A673 (cell line): ENCODE measurements around the gene FUT2. TPM values are rescaled to one million over a fixed set of nuclear protein-coding genes. Genes with fewer than 3 reads are reported as not detected.
A peak's percentile ranks its signal among the peaks of the same experiment; 100 is the strongest.

ENCODE experiments used
- BruUV-seq: library from RNA; stranded (reverse); fragments of 400-500 nt; replicated peaks from 2 replicates; lab custom pipeline; 2021; lab: Mats Ljungman, UMichigan
- CTCF ChIA-PET: fragments of 300-600 bp; sonication (Branson Sonifier 250); formaldehyde crosslinking; loops from one replicate; lab custom pipeline; 2022; ENCODE audit warnings: antibody characterized with exemption; lab: Charles Lee
- POLR2A ChIA-PET: fragments of 300-600 bp; sonication (Branson Sonifier 250); formaldehyde crosslinking; loops from one replicate; lab custom pipeline; 2022; ENCODE audit warnings: antibody characterized with exemption; ENCODE audit not compliant: low non-redundant PET; lab: Charles Lee
- DNase-seq: peaks from one replicate; pipeline ENCODE4 v3.0.0-alpha.2; 2015; ENCODE audit warnings: low spot score
- H3K27ac ChIP-seq: fragments of 200-600 bp; sonication (generic); 2 replicates; pipeline ENCODE4 v1.5.1; 2016; ENCODE audit warnings: mixed run types, low read depth, mild to moderate bottlenecking, mixed read lengths, antibody characterized with exemption, low read length; ENCODE audit not compliant: poor library complexity, severe bottlenecking
- H3K27me3 ChIP-seq: fragments of 200-600 bp; sonication (generic); replicated peaks from 2 replicates; pipeline ENCODE4 v1.6.1; 2017; ENCODE audit warnings: mixed run types, low read depth, mild to moderate bottlenecking, mixed read lengths, antibody characterized with exemption, low read length; ENCODE audit not compliant: insufficient read depth, poor library complexity
- H3K36me3 ChIP-seq: fragments of 200-600 bp; sonication (generic); 2 replicates; pipeline ENCODE4 v1.6.1; 2016; ENCODE audit warnings: mixed run types, mild to moderate bottlenecking, mixed read lengths, antibody characterized with exemption, low read length; ENCODE audit not compliant: insufficient read depth, poor library complexity, severe bottlenecking
- H3K4me1 ChIP-seq: fragments of 200-600 bp; sonication (generic); 2 replicates; pipeline ENCODE4 v1.6.1; 2017; ENCODE audit warnings: mixed run types, mild to moderate bottlenecking, mixed read lengths, antibody characterized with exemption, low read length; ENCODE audit not compliant: insufficient read depth, poor library complexity, severe bottlenecking
- H3K4me3 ChIP-seq: fragments of 200-600 bp; sonication (generic); 2 replicates; pipeline ENCODE4 v1.5.1; 2016; ENCODE audit warnings: low read depth, mixed run types, mild to moderate bottlenecking, mixed read lengths, low read length; ENCODE audit not compliant: poor library complexity, severe bottlenecking
- H3K9me3 ChIP-seq: fragments of 200-600 bp; sonication (generic); 2 replicates; pipeline ENCODE4 v1.6.1; 2016; ENCODE audit warnings: mixed run types, low read depth, mild to moderate bottlenecking, mixed read lengths, antibody characterized with exemption, low read length; ENCODE audit not compliant: poor library complexity, severe bottlenecking
- EZH2 ChIP-seq: fragments of 200-600 bp; sonication (generic); IDR thresholded peaks from 2 replicates; pipeline ENCODE4 v1.6.1; 2017; ENCODE audit warnings: borderline replicate concordance, low read depth, mild to moderate bottlenecking, mixed read lengths, antibody characterized with exemption, low read length; ENCODE audit not compliant: poor library complexity, severe bottlenecking
- intact Hi-C: fragments of 100-400 bp; cut with micrococcal nuclease; formaldehyde crosslinking; loops from one replicate; pipeline ENCODE4 v1.10.0; 2022; ENCODE audit not compliant: unreplicated experiment
- total RNA-seq: library from RNA; stranded (reverse); gene quantifications from 2 replicates; pipeline ENCODE4 v1.2.3, GENCODE V29; 2021
- TF ChIP-seq, protein P1 (sequence below): fragments of 300-800, 200-600 bp; sonication (generic); conservative IDR thresholded peaks from 2 replicates; pipeline ENCODE4 v1.5.1; 2017; ENCODE audit warnings: low read depth, mild to moderate bottlenecking, antibody characterized with exemption, low read length, moderate library complexity, mixed read lengths

FUT2 gene
- total RNA-seq, 1 experiment from 2014 or later, result not detected

DNA sequence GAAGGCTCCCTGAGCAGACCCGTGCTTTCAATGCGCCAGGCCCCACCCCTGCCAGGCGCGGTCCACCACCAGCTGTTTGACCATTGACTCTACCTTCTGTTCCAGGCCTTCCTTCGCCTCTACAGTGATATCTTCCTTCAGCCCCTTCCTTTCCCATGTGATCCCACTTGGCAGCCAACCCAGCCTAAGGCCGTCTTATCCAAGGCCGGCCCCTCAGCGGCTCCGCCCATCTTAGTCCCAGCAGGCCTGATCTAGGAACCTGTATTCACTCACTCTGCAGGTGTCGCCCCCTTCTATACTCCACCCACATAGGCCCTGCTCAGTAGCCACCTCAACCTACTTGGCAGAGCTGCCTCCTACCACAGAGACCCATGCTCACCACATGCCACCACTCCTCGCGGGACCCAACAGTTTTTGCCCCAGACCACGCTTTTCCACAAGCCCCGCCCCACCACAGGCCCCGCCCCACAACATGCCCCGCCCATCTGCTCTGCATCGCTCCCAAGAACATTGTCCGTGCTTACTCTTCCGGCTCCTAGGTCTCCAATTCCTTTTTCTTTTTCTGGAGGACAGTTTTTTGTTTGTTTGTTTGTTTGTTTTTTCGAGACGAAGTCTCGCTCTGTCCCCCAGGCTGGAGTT is 41.7 kb downstream of the FUT2 start:
- ChIA-PET POLR2A (no interaction called here), CTCF (no interaction called here)
- no TSS peak for BruUV-seq
- no peaks in the 10 kb centered on the region for H3K27me3 ChIP-seq
- intact Hi-C loops, result loop anchor here (5.0 kb wide), 1 partner anchor 90 kb away; the partner anchor contains the start of gene CA11
- H3K27ac ChIP-seq, result no peak overlapping the region
- peaks cover 21% of the 10 kb centered on the region for H3K4me1 ChIP-seq
- no peaks in the 10 kb centered on the region for H3K9me3 ChIP-seq
- no peak for TF ChIP-seq EZH2
- TF ChIP-seq, protein P1, sequence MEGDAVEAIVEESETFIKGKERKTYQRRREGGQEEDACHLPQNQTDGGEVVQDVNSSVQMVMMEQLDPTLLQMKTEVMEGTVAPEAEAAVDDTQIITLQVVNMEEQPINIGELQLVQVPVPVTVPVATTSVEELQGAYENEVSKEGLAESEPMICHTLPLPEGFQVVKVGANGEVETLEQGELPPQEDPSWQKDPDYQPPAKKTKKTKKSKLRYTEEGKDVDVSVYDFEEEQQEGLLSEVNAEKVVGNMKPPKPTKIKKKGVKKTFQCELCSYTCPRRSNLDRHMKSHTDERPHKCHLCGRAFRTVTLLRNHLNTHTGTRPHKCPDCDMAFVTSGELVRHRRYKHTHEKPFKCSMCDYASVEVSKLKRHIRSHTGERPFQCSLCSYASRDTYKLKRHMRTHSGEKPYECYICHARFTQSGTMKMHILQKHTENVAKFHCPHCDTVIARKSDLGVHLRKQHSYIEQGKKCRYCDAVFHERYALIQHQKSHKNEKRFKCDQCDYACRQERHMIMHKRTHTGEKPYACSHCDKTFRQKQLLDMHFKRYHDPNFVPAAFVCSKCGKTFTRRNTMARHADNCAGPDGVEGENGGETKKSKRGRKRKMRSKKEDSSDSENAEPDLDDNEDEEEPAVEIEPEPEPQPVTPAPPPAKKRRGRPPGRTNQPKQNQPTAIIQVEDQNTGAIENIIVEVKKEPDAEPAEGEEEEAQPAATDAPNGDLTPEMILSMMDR, result no peak
- no peaks in the 10 kb centered on the region for H3K36me3 ChIP-seq
- no peak for DNase-seq
- H3K4me3 ChIP-seq, result no peak overlapping the region

DNA sequence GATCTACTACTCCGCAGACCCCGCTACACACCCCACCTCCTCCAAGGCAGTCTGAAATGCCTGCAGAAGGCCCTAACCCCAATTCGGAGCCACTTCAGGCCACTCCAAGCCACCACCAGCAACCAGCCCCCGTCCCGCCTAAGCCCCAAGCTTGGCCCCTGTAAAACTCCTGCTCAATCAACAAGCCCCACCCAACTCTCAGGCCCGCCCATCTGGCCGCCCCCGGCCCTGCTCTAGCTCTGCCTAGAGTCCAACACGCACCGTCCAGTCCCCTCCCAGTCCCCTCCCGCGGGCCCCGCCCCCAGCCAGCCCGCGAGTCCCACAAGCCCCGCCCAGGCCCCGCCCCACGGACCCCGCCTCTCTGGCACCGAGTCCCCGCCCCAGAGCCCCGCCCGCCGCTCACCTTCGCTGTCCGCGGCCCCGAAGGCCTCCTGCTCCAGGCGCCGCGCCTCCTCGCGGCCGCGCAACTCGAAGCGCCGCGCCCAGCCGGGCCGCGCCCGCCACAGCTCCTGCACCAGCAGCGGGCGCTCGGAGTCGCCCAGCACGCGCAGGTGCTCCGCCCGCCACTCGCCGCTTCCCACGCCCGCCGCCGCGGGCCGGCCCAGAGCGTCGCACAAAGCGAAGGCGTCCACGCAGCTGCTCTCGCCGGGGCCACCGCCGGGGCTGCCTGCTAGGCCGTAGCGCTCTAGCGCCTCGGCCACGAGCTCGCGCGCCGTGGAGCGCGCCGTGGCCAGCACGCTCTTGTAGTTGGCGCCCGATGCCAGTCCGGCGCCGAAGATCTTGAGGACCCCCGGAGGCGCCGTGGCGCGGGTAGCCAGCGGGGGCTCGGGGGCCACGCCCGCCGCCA is 43.0 kb downstream of the FUT2 start:
- DNase-seq, result peak; percentile 94
- no TSS peak for BruUV-seq
- peak overlapping the region; percentile 59 for H3K4me3 ChIP-seq
- intact Hi-C loops, result loop anchor here (5.0 kb wide), 1 partner anchor 91 kb away; the partner anchor contains the start of gene CA11
- H3K4me1 ChIP-seq, result peaks cover 21% of the 10 kb centered on the region
- TF ChIP-seq EZH2, result no peak
- TF ChIP-seq, protein P1, result peak; percentile 45; the same call in 1 of the 2 replicates
- no peaks in the 10 kb centered on the region for H3K36me3 ChIP-seq
- POLR2A ChIA-PET, result interaction anchor here (0.6 kb wide), 1 partner anchor 15 kb away, joined by 9 read pairs; no protein-coding TSS in a partner anchor
- H3K9me3 ChIP-seq, result no peaks in the 10 kb centered on the region
- CTCF ChIA-PET, result interaction anchor here (0.5 to 1.5 kb wide), 4 partner anchors 14 to 232 kb away, joined by 3 to 4 read pairs (median 3); no protein-coding TSS in a partner anchor
- peak overlapping the region; percentile 73 for H3K27ac ChIP-seq
- H3K27me3 ChIP-seq, result no peaks in the 10 kb centered on the region

DNA sequence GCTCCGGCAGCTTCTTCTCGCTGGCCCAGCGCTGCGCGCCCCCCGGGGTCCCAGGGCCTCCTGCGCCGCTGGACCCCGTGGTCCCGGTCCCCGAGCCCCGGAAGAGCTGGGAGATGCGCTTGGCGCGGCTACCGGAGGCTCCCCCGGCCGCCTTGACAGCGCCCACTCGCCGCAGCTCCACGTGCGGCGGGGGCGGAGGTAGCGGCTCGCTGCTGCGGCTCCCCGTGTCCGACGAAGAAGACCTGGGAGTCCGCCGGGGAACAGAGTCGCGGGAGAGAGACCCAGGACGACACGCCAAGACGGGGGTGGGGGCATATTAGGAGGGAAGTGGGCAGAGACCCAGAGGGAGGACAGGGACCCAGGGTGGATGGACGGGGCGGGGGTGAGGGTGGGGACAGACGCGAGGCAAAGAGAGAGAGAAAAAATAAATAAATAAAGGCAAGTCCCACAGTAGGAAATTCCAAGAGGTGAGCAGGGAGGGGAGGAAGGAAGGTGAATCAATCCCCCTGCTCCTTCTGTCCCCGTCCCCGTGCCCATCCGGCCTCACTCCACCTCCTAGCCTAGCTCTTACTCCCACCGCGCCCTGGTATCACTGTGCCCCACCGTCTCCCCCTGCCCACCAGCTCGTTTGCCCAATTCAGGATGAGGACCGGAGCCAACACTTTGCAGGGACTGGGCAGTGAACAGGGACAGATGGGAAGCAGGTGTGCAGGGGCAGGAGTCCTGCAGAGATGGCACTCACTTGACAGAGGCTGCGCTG is 43.8 kb downstream of the FUT2 start:
- TF ChIP-seq, protein P1, result no peak
- no peak for TF ChIP-seq EZH2
- H3K9me3 ChIP-seq, result no peaks in the 10 kb centered on the region
- CTCF ChIA-PET, result interaction anchor here (0.8 to 1.5 kb wide), 2 partner anchors 65 to 231 kb away, joined by 3 to 4 read pairs; no protein-coding TSS in a partner anchor
- POLR2A ChIA-PET, result interaction anchor here (0.5 kb wide), 1 partner anchor 616 kb away, joined by 3 read pairs; no protein-coding TSS in a partner anchor
- intact Hi-C loops, result loop anchor here (5.0 kb wide), 1 partner anchor 92 kb away; the partner anchor contains the start of gene CA11
- H3K4me3 ChIP-seq, result peak overlapping the region; percentile 59
- peaks cover 21% of the 10 kb centered on the region for H3K4me1 ChIP-seq
- no peaks in the 10 kb centered on the region for H3K27me3 ChIP-seq
- no peaks in the 10 kb centered on the region for H3K36me3 ChIP-seq
- no TSS peak for BruUV-seq
- DNase-seq, result no peak
- peak overlapping the region; percentile 73 for H3K27ac ChIP-seq
